Hippocampal formation (tissue), 2 donors: ENCODE measurements around the gene HOXD12.

ENCODE experiments used
- DNase-seq, 2 donors: peaks; one replicate each; lab custom pipeline; 2025; lab: John Stamatoyannopoulos, UW

Gene HOXD12, protein sequence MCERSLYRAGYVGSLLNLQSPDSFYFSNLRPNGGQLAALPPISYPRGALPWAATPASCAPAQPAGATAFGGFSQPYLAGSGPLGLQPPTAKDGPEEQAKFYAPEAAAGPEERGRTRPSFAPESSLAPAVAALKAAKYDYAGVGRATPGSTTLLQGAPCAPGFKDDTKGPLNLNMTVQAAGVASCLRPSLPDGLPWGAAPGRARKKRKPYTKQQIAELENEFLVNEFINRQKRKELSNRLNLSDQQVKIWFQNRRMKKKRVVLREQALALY

DNA sequence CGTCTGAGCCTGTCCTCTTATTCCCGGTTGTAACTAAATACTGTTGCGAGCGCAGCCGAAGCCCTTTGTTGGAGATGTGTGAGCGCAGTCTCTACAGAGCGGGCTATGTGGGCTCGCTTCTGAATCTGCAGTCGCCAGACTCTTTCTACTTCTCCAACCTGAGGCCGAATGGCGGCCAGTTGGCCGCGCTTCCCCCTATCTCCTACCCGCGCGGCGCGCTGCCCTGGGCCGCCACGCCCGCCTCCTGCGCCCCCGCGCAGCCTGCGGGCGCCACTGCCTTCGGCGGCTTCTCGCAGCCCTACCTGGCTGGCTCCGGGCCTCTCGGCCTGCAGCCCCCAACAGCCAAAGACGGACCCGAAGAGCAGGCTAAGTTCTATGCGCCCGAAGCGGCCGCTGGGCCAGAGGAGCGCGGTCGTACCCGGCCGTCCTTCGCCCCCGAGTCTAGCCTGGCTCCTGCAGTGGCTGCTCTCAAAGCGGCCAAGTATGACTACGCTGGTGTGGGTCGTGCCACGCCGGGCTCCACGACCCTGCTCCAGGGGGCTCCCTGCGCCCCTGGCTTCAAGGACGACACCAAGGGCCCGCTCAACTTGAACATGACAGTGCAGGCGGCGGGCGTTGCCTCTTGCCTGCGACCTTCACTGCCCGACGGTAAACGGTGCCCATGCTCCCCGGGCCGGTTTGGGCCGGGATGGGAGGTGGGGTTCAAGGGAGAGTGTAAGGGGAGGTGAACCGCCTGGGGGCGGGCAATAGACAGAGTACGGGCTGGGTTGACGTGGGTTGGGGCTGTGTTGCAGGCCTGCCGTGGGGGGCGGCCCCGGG is at the start of gene HOXD12:
Gene HOXD12, plus strand, starts transcription at position 68 of the 819 bp plus-strand sequence. Its CDS starts 7 bp downstream, at position 75.
- DNase-seq = no peak

GRCh38 chr2:176056406-176056805 is 43.2 kb upstream of the HOXD12 start:
- no peak for DNase-seq

DNA sequence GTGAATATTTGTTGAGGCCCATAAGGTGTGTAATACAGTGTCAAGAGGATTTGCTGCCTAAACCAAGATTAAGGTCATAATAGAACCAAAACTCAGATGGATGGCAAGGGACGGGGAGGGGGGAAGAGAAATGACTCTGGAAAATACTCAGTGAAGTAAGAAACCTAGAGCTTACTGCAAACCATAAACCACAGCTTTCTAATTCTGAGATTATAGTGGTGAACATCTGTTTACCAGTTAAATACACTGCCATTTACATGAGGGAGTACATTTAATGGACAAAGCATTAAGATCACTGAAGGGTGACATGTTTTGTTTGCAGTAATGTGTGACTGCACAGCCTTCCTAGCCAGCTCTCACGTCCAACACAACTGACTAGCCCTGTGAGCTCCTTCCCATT is 35.6 kb upstream of the HOXD12 start:
- DNase-seq = no peak

DNA sequence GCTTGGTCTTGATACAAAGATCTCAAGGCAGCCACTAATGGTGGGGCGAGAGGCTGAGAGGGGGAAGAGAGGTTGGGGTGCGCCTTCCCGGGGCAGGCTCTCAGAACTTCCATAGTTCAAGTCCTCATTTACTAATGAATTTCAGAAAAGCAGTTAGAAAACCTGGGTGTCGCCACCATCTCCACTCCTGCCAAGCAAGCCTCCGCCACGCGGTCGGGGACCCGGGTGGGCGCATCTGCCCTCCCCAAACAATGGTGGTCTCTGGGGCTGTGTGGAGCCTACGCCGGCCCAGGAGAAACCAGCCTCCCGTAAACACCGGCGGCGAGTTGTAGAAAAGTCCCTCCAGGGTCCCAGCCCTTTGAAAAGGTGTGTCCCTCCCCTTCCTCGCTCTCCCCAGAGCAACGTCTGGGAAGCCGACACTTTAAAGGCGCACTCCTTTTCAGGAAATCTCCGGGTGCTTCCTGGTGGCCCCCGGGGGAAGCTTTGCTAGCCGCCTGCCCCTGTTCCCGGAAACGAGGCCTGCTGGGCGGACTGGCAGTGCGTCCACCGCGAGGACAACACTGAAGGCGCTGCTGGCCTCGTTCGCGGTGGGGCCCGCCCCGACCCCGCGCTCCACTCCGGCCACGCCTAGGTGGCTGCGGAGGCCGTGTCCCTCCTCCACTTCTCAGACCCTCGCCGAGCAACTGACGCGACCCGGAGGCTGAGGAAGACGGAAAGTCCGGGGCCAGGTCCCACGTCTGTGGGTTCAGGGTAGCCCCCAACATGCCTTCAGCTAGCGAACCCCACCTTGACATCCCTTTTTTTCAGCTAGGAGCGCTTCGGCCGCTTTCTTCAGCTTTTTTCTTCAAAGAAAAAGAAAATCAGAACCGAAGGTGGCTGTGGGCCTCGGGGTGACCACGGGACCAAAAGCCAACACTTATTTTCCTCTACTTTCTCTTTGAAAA is 32.7 kb upstream of the HOXD12 start:
- no peak for DNase-seq

- DNase-seq = no peak
Measured at GRCh38 chr2:176067589-176068418, 31.8 kb upstream of the HOXD12 start.

- DNase-seq = no peak
Measured at GRCh38 chr2:176068419-176068832, 31.2 kb upstream of the HOXD12 start.

- DNase-seq = no peak
Measured at GRCh38 chr2:176071330-176072291, 28.0 kb upstream of the HOXD12 start.

DNA sequence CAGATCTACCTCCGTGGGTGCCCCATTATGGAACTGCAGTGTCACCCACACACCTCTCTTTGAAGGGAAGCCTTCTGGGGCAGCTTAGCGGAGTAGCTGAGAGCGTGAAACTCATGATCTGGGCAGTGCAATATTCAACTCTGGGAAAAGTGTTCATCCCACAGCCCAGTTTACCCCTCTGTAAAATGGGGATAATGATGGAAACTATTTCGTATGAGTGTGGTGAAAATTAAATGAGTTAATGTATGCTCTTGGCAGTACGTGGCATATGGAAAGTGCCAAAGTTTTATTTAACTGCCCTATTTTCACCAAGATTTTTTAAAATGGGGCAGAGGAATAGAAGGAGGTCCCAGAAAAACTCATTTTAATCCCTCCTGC is 27.3 kb upstream of the HOXD12 start:
- DNase-seq = no peak

- no peak for DNase-seq
Measured at GRCh38 chr2:176072951-176073904, 26.4 kb upstream of the HOXD12 start.

GRCh38 chr2:176074919-176075425 is 24.6 kb upstream of the HOXD12 start:
- no peak for DNase-seq

DNA sequence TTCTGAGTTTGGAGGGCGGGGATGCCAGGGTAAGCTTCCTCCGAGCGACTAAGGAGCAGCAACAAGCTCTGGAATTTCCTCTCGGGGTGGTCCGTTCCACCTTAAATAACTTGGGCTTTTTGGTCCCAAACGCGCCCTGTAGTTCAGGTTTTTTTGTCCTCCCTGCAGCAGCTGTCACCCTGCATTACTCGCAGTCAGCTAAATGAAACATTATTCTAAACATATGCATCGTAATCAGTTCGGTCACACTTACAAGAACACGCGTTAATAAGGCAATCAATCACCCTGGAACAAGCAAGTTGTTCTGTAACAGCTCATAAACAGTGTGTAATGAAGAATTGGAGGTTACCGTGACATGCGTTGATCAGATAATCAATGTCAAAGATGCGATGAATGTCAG is 24.1 kb upstream of the HOXD12 start:
- no peak for DNase-seq

DNA sequence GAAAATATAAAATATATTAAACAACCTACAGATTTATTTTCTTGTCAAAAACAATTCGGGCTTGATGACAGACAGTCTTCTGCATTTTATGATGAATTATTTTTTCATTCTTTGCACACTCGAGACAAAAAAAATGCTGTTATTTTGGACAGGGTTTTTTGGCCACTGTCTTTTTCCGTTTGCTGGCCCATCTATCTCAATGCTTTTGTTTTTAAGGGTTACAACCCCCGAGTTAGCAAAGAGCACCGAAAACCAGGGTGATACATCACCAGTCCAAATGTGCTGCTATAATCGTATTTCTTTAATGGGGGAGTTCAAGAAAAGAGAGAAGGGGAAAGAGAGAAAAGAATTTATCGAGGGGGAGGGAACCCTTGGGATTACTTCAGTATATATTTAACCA is 23.5 kb upstream of the HOXD12 start:
- DNase-seq = no peak

DNA sequence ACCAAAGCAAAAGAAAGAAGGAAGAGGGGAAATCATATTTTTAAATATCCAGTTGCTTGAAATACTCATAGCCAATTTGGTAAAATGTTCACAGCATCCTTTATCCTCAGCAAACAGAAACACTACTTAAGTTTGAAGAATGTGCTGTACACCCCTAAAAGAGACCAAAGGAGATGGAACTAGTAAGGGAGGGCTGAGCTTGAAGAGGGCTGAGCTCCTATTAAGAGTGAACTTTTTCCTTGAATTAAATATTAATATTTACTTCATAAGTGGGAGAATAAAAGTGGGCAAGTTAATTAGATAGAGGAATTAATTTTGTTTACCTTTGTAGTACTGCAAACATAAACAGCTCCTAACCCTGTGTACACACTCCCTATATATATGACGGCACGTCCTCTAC is 22.8 kb upstream of the HOXD12 start:
- DNase-seq = no peak

DNA sequence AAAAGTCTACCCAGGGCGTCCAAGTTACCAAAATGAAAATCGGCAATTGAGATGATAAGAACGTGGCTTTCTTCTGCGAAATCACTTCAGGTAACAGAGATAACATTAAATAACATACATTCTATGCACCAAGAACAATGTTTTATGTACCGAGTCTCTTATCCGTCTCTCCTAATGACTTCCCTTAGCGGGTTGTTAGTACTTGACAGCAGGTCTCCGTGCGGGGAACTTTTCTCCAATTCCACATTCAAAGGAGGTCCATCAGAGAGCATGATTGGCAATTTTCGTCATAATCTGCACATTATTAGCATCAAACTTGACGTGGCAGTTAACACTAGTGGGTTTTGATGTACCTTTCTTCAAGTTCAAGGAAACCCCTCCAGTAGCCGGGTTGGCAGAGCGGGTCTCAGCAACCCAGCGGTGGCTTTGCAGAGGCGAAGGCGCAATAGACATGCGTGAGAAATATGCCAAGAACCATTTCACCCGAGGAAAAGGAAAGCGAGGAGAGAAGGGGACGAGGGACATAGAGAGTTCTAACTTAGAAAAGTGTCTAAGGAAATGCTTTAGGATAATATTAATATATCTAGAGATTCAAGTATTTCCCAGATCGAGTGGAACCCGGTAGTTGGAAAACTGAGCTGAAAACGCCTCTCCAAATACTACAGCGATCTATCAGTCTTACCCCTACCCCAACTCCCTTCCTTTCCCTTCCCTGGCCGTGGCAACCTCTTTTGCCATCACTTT is 20.9 kb upstream of the HOXD12 start:
- no peak for DNase-seq

DNA sequence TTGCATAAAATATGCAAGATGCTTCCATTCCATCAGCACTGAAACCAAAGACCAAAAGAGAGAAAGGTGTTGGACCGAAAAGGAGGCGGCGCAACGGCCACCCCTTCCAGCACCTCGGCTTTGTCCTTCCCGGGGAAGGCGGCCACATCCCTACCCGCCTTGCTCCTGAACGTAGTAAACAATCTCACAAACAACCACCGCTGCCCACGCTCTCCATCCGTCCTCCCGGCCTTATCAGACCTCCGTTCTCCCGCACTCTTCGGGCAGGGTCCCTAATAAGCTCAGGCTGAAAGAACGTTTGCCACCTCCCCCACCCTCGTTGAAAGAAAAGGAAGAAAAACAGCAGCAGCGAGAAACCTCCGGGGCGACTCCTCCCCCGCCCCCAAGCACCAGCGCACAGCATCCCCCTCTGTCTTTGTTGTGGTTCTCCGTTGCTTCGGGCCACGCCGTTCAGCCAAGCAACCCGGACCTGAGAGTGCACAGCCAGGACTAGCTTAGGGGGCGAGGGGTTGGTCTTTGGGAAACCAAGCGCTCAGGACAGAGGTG is 20.2 kb upstream of the HOXD12 start:
- DNase-seq = no peak

- no peak for DNase-seq
Measured at GRCh38 chr2:176079831-176080539, 19.6 kb upstream of the HOXD12 start.
